KMS-11 (cell line): ENCODE measurements around the gene GPR156.
"Not testable (repeated sequence)": the region's sequence is repeated elsewhere in the genome, so short reads cannot be mapped to it uniquely, and the experiment has no call there.

Experiments used
- H2AFZ ChIP-seq: fragments of 200-600 bp; sonication (generic); 2 replicates; pipeline ENCODE4 v1.6.1; 2016; ENCODE audit warnings: antibody characterized with exemption, mixed run types, low read depth
- H3K27ac ChIP-seq: fragments of 200-600 bp; sonication (generic); 2 replicates; pipeline ENCODE4 v1.6.1; 2016; ENCODE audit warnings: mild to moderate bottlenecking, mixed run types
- H3K27me3 ChIP-seq: fragments of 200-600 bp; sonication (generic); 2 replicates; pipeline ENCODE4 v1.6.1; 2017; ENCODE audit warnings: mild to moderate bottlenecking, low read depth, mixed run types, moderate library complexity; ENCODE audit not compliant: insufficient read depth
- H3K36me3 ChIP-seq: fragments of 200-600 bp; sonication (generic); 2 replicates; pipeline ENCODE4 v1.6.1; 2017; ENCODE audit warnings: mild to moderate bottlenecking, mixed run types; ENCODE audit not compliant: insufficient read depth
- H3K4me1 ChIP-seq: fragments of 200-600 bp; sonication (generic); 2 replicates; pipeline ENCODE4 v1.6.1; 2016; ENCODE audit warnings: mild to moderate bottlenecking, low read depth, mixed run types; ENCODE audit not compliant: poor library complexity, severe bottlenecking
- H3K4me2 ChIP-seq: fragments of 200-600 bp; sonication (generic); 2 replicates; pipeline ENCODE4 v1.7.0; 2016; ENCODE audit warnings: mild to moderate bottlenecking, mixed run types
- H3K4me3 ChIP-seq: fragments of 200-600 bp; sonication (generic); IDR thresholded peaks from 2 replicates; pipeline ENCODE4 v1.6.1; 2017; ENCODE audit warnings: low read depth, low read length, mixed read lengths; ENCODE audit not compliant: insufficient read depth
- H3K79me2 ChIP-seq: fragments of 200-600 bp; sonication (generic); 2 replicates; pipeline ENCODE4 v1.6.1; 2016; ENCODE audit warnings: low read depth, mixed run types; ENCODE audit not compliant: insufficient read depth
- H3K9ac ChIP-seq: fragments of 200-600 bp; sonication (generic); 2 replicates; pipeline ENCODE4 v1.6.1; 2016; ENCODE audit warnings: mild to moderate bottlenecking, mixed run types
- H4K20me1 ChIP-seq: fragments of 200-600 bp; sonication (generic); 2 replicates; pipeline ENCODE4 v1.6.1; 2016; ENCODE audit warnings: mild to moderate bottlenecking, mixed run types; ENCODE audit not compliant: insufficient read depth
- CTCF ChIP-seq: fragments of 200-600 bp; sonication (generic); conservative IDR thresholded peaks from 2 replicates; pipeline ENCODE4 v1.6.1; 2017; ENCODE audit warnings: low read depth, mild to moderate bottlenecking, antibody characterized with exemption, low read length, moderate library complexity, mixed read lengths

The GPR156 gene

GRCh38 chr3:120324190-120324589, 39.2 kb upstream of the GPR156 start:
- no peaks in the 10 kb centered on the region for H4K20me1 ChIP-seq
- no peak overlapping the region for H3K4me3 ChIP-seq
- H3K27me3 ChIP-seq: no peaks in the 10 kb centered on the region
- no peaks in the 10 kb centered on the region for H3K79me2 ChIP-seq
- no peak overlapping the region for H3K27ac ChIP-seq
- no peak overlapping the region for H3K4me2 ChIP-seq
- H3K36me3 ChIP-seq: no peaks in the 10 kb centered on the region; the same call in 1 of the 2 replicates
- H3K9ac ChIP-seq: no peak overlapping the region
- H2AFZ ChIP-seq: no peak overlapping the region
- no peaks in the 10 kb centered on the region for H3K4me1 ChIP-seq
- TF ChIP-seq CTCF: no peak

- not testable (repeated sequence) for H3K79me2 ChIP-seq, H3K27ac ChIP-seq, H3K27me3 ChIP-seq, H3K4me3 ChIP-seq, H3K36me3 ChIP-seq, H2AFZ ChIP-seq, H3K4me2 ChIP-seq, H3K4me1 ChIP-seq, H3K9ac ChIP-seq, H4K20me1 ChIP-seq
These were observed 38.7 kb upstream of the GPR156 start for GRCh38 chr3:120323761-120324160.

DNA sequence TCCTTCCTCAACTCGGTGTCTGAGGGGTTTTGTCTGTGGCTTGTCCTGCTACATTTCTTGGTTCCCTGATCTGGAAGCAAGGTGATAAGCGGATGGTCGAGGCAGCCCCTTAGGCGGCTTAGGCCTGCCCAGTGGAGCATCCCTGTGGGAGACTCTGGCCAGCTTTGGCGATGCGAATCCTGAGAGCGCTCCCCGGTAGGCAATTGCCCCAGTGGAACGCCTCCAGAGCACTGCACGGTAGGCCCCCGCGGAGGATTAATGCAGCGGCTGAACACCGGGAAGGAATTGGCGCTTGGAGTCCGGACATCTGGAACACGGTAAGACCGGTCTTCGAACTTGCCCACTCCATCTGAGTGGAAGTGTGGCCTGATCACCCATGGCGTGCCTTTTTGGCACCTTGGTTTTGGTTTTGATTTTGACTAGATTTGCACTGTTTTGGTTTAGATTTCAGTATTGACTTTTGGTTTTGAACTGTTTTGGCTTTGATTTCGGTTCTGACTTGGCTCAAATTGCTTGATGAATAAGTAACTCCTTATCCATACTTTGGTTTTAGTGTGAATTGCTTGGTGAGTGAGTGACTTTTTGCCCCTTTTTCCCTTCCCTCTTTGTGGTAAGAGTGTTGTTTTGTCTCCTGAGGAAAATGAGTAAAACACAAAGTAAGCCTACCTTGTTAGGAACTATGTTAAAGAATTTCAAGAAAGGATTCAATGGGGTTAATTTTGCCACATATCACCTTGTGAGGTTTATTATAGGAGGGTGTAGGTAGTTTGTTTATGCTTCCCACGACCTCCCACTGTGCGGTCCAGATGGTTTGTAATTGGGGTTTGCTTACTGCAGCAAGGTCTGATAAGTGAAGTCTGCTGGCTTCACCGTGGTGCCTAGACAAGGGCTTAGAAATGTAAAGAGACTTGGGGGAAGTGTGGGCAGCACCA, 27.1 kb upstream of the GPR156 start:
- H3K4me3 ChIP-seq: no peak overlapping the region
- no peak overlapping the region for H3K9ac ChIP-seq
- H4K20me1 ChIP-seq: no peaks in the 10 kb centered on the region
- no peaks in the 10 kb centered on the region for H3K36me3 ChIP-seq
- H3K79me2 ChIP-seq: no peaks in the 10 kb centered on the region
- no peak for TF ChIP-seq CTCF
- H2AFZ ChIP-seq: no peak overlapping the region
- H3K4me1 ChIP-seq: no peaks in the 10 kb centered on the region
- H3K4me2 ChIP-seq: no peak overlapping the region
- no peaks in the 10 kb centered on the region for H3K27me3 ChIP-seq
- no peak overlapping the region for H3K27ac ChIP-seq

DNA sequence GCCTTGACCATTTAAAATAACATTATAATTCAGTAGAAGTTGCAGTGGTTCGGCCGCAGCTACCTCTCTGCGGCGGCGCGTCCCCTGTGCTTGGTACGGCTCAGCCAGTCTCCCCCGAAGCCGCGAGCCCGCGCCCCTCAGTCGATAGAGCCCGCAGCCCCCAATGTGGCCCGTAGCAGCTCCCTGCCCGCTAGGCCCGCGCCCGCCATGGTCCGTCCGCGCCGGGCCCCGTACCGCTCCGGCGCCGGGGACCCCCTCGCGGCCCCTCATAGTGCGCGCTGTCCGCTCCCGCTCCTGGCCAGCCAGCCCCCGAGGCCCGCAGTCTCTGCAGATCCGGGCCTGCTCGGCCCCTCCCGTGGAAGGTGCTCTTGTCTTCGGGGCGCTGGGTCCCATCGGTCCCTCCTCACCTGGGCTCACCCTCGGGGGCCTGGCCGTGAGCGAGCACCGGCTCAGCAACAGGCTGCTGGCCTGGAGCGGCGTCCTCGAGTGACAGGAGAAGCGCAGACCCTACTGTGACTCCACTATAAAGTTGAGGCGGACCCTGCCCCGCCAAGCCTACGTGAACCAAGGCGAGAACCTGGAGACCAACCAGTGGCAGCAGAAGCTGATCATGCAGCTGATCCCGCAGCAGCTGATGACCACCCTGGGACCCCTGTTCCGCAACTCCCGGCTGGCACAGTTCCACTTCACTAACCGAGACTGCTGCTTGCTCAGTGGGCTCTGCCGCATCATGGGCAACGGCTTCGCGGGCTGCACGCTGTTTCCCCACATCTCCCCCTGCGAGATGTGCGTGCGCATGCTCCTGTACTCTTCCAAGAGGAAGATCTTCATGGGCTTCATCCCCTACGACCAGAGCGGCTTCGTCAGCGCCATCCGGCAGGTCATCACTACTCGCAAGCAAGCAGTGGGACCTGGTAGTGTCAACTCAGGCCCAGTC, 21.8 kb upstream of the GPR156 start:
- Histone ChIP-seq H3K79me2 (no peaks in the 10 kb centered on the region), H3K4me1 (no peaks in the 10 kb centered on the region), H3K27ac (no peak overlapping the region), H3K4me2 (no peak overlapping the region), H3K4me3 (no peak overlapping the region), H3K36me3 (no peaks in the 10 kb centered on the region), H3K9ac (no peak overlapping the region), H2AFZ (no peak overlapping the region), H4K20me1 (no peaks in the 10 kb centered on the region), H3K27me3 (no peaks in the 10 kb centered on the region)
- no peak for TF ChIP-seq CTCF
